HepG2 (cell line): ENCODE measurements around the gene PRCP. TPM values are rescaled to one million over a fixed set of nuclear protein-coding genes. Genes with fewer than 3 reads are reported as not detected.

Source experiments
- ADNP ChIP-seq: sonication (generic); formaldehyde crosslinking; IDR thresholded peaks from 2 replicates; pipeline ENCODE4 v1.4.0; 2020; ENCODE audit warnings: missing genetic modification reagents
- AHR ChIP-seq: IDR thresholded peaks from 2 replicates; pipeline ENCODE4 v1.6.1; 2018; ENCODE audit warnings: missing genetic modification reagents, missing compliant biosample characterization
- CBX5 ChIP-seq: sonication (generic); formaldehyde crosslinking; IDR thresholded peaks from 2 replicates; pipeline ENCODE4 v1.4.0; 2020; ENCODE audit warnings: missing genetic modification reagents, borderline replicate concordance
- FOXA3 ChIP-seq: IDR thresholded peaks from 2 replicates; pipeline ENCODE4 v1.6.1; 2016; ENCODE audit warnings: missing genetic modification reagents, missing compliant biosample characterization
- HNRNPUL1 ChIP-seq: fragments of 200-400 bp; formaldehyde crosslinking; IDR thresholded peaks from 2 replicates; pipeline ENCODE4 v1.6.1; 2017; ENCODE audit warnings: low read depth, mild to moderate bottlenecking, low read length, moderate library complexity
- KDM5B ChIP-seq: sonication (generic); formaldehyde crosslinking; IDR thresholded peaks from 2 replicates; pipeline ENCODE4 v1.4.0; 2020; ENCODE audit warnings: missing genetic modification reagents, mild to moderate bottlenecking, borderline replicate concordance
- LRRFIP1 ChIP-seq: sonication (generic); formaldehyde crosslinking; conservative IDR thresholded peaks from 2 replicates; pipeline ENCODE4 v1.4.0; 2020; ENCODE audit warnings: missing genetic modification reagents
- MBD4 ChIP-seq: IDR thresholded peaks from 2 replicates; pipeline ENCODE4 v1.6.1; 2012; ENCODE audit warnings: low read length, inconsistent platforms, borderline replicate concordance
- NPAS2 ChIP-seq: sonication (generic); formaldehyde crosslinking; IDR thresholded peaks from 2 replicates; pipeline ENCODE4 v1.8.0; 2022; ENCODE audit warnings: mild to moderate bottlenecking, missing genetic modification reagents, borderline replicate concordance
- PHF20 ChIP-seq: sonication (generic); formaldehyde crosslinking; IDR thresholded peaks from 2 replicates; pipeline ENCODE4 v1.5.0; 2020; ENCODE audit warnings: mild to moderate bottlenecking, missing genetic modification reagents
- ZNF3 ChIP-seq: IDR thresholded peaks from 2 replicates; pipeline ENCODE4 v1.7.0; 2017; ENCODE audit warnings: inconsistent platforms
- ZZZ3 ChIP-seq: sonication (generic); formaldehyde crosslinking; IDR thresholded peaks from 2 replicates; pipeline ENCODE4 v1.4.0; 2020; ENCODE audit warnings: missing genetic modification reagents, mild to moderate bottlenecking, borderline replicate concordance
- polyA plus RNA-seq, 8 experiments: library from polyadenylated mRNA; depleted of rRNA in 3 of 8; stranded (reverse) in 7 of 8; unstranded in 1 of 8; fragments of >200 nt; fragmentation: Illumina TruSeq in 4 of 8; extraction: Trizol in 4 of 8; gene quantifications; 2 replicates each; pipeline versions ENCODE4 v1.2.1 to v1.2.3, GENCODE V29; 2011 to 2016; ENCODE audit warnings: low read depth in 4 of 8, missing spikeins in 1 of 8, mixed read lengths in 1 of 8; ENCODE audit not compliant: insufficient read depth in 1 of 8
- total RNA-seq, 5 experiments: library from RNA; depleted of rRNA; stranded (reverse); fragments of >200 nt; fragmentation: Illumina TruSeq; extraction: Trizol; gene quantifications; 2 replicates each; pipeline ENCODE4 v1.2.3, GENCODE V29; 2016; ENCODE audit warnings: low read depth in 1 of 5
- TF ChIP-seq, protein P1 (sequence below), 2 experiments: sonication (generic) in 1 of 2; formaldehyde crosslinking in 1 of 2; IDR thresholded peaks; 2 replicates each; pipeline versions ENCODE4 v1.4.0 to v1.6.1; 2016 to 2020; ENCODE audit warnings: borderline replicate concordance in 1 of 2, low read depth in 1 of 2, mild to moderate bottlenecking in 1 of 2, missing genetic modification reagents in 1 of 2
- TF ChIP-seq, protein P2 (sequence below): sonication (generic); formaldehyde crosslinking; IDR thresholded peaks from 2 replicates; pipeline ENCODE4 v1.4.0; 2020; ENCODE audit warnings: missing genetic modification reagents
- TF ChIP-seq, protein P3 (sequence below): IDR thresholded peaks from 2 replicates; pipeline ENCODE4 v1.6.1; 2016; ENCODE audit warnings: low read depth, borderline replicate concordance

The PRCP gene
- total and polyA plus RNA-seq, 2 of the 13 experiments (the other 11 are each of a cell fraction or from before 2014, with no cell fraction given) = 84.2 to 105 TPM

- TF ChIP-seq, protein P1, sequence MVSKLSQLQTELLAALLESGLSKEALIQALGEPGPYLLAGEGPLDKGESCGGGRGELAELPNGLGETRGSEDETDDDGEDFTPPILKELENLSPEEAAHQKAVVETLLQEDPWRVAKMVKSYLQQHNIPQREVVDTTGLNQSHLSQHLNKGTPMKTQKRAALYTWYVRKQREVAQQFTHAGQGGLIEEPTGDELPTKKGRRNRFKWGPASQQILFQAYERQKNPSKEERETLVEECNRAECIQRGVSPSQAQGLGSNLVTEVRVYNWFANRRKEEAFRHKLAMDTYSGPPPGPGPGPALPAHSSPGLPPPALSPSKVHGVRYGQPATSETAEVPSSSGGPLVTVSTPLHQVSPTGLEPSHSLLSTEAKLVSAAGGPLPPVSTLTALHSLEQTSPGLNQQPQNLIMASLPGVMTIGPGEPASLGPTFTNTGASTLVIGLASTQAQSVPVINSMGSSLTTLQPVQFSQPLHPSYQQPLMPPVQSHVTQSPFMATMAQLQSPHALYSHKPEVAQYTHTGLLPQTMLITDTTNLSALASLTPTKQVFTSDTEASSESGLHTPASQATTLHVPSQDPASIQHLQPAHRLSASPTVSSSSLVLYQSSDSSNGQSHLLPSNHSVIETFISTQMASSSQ (IDR thresholded peaks at IDR 0.05; ENCODE audit: low read depth) = peak; percentile 54; the same call in 1 of the 2 replicates
- TF ChIP-seq, protein P1 (CRISPR knock-in tag; IDR thresholded peaks at IDR 0.05; ENCODE audit: borderline replicate concordance) = peak; percentile 50; the same call in 1 of the 2 replicates
- TF ChIP-seq CBX5 = no peak
- no peak for TF ChIP-seq NPAS2 (CRISPR knock-in tag)
- 0 out of 2 replicates have a peak, but pooled peaks have one; percentile 59 for TF ChIP-seq MBD4
- TF ChIP-seq, protein P2, sequence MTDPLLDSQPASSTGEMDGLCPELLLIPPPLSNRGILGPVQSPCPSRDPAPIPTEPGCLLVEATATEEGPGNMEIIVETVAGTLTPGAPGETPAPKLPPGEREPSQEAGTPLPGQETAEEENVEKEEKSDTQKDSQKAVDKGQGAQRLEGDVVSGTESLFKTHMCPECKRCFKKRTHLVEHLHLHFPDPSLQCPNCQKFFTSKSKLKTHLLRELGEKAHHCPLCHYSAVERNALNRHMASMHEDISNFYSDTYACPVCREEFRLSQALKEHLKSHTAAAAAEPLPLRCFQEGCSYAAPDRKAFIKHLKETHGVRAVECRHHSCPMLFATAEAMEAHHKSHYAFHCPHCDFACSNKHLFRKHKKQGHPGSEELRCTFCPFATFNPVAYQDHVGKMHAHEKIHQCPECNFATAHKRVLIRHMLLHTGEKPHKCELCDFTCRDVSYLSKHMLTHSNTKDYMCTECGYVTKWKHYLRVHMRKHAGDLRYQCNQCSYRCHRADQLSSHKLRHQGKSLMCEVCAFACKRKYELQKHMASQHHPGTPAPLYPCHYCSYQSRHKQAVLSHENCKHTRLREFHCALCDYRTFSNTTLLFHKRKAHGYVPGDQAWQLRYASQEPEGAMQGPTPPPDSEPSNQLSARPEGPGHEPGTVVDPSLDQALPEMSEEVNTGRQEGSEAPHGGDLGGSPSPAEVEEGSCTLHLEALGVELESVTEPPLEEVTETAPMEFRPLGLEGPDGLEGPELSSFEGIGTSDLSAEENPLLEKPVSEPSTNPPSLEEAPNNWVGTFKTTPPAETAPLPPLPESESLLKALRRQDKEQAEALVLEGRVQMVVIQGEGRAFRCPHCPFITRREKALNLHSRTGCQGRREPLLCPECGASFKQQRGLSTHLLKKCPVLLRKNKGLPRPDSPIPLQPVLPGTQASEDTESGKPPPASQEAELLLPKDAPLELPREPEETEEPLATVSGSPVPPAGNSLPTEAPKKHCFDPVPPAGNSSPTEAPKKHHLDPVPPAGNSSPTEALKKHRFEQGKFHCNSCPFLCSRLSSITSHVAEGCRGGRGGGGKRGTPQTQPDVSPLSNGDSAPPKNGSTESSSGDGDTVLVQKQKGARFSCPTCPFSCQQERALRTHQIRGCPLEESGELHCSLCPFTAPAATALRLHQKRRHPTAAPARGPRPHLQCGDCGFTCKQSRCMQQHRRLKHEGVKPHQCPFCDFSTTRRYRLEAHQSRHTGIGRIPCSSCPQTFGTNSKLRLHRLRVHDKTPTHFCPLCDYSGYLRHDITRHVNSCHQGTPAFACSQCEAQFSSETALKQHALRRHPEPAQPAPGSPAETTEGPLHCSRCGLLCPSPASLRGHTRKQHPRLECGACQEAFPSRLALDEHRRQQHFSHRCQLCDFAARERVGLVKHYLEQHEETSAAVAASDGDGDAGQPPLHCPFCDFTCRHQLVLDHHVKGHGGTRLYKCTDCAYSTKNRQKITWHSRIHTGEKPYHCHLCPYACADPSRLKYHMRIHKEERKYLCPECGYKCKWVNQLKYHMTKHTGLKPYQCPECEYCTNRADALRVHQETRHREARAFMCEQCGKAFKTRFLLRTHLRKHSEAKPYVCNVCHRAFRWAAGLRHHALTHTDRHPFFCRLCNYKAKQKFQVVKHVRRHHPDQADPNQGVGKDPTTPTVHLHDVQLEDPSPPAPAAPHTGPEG = no peak
- TF ChIP-seq HNRNPUL1 = no peak
- TF ChIP-seq KDM5B (CRISPR knock-in tag) = no peak
- TF ChIP-seq ZZZ3 = no peak
- 0 out of 2 replicates have a peak, but pooled peaks have one; percentile 16 for TF ChIP-seq FOXA3 (CRISPR knock-in tag)
- TF ChIP-seq ADNP (CRISPR knock-in tag) = no peak
- TF ChIP-seq PHF20 (CRISPR knock-in tag) = no peak
- TF ChIP-seq, protein P3, sequence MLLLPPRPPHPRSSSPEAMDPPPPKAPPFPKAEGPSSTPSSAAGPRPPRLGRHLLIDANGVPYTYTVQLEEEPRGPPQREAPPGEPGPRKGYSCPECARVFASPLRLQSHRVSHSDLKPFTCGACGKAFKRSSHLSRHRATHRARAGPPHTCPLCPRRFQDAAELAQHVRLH (CRISPR knock-in tag) = no peak
- no peak for TF ChIP-seq AHR (CRISPR knock-in tag)
- no peak for TF ChIP-seq ZNF3 (CRISPR knock-in tag)
- no peak for TF ChIP-seq LRRFIP1
Observed at GRCh38 chr11:82831364-82831763, 68.9 kb downstream of the PRCP start (continued).
